Measurements from ENCODE around the gene HCST.

DNA sequence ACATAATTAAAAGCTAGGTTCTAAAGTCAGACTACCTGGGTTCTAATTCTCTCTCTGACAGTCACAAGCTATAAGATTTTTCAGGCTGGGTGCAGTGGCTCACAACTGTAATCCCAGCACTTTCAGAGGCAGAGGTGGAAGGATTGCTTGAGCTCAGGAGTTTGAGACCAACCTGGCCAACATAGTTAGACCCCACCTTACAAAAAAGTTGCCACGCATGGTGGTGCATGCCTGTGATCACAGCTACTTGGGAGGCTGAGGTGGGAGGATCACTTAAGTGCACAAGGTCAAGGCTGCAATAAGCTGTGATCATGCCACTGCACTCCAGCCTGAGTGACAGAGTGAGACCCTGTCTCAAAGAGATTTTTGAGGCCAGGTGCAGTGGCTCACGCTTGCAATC is 8.0 kb upstream of the HCST start:
- TF ChIP-seq POLR2A (IDR thresholded peaks at IDR 0.05): no peak
- TF ChIP-seq, protein P1, sequence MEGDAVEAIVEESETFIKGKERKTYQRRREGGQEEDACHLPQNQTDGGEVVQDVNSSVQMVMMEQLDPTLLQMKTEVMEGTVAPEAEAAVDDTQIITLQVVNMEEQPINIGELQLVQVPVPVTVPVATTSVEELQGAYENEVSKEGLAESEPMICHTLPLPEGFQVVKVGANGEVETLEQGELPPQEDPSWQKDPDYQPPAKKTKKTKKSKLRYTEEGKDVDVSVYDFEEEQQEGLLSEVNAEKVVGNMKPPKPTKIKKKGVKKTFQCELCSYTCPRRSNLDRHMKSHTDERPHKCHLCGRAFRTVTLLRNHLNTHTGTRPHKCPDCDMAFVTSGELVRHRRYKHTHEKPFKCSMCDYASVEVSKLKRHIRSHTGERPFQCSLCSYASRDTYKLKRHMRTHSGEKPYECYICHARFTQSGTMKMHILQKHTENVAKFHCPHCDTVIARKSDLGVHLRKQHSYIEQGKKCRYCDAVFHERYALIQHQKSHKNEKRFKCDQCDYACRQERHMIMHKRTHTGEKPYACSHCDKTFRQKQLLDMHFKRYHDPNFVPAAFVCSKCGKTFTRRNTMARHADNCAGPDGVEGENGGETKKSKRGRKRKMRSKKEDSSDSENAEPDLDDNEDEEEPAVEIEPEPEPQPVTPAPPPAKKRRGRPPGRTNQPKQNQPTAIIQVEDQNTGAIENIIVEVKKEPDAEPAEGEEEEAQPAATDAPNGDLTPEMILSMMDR (IDR thresholded peaks at IDR 0.05): no peak
